K562 (cell line): ENCODE measurements around the gene CUEDC2. TPM values are rescaled to one million over a fixed set of nuclear protein-coding genes. Genes with fewer than 3 reads are reported as not detected.

Experiments used
- CBFA2T2 ChIP-seq: fragments of 450-650 bp; conservative IDR thresholded peaks from 2 replicates; pipeline ENCODE4 v1.6.1; 2017; ENCODE audit warnings: mild to moderate bottlenecking
- CBFB ChIP-seq: sonication (generic); formaldehyde crosslinking; IDR thresholded peaks from 2 replicates; pipeline ENCODE4 v1.4.0; 2020; ENCODE audit warnings: mild to moderate bottlenecking, missing genetic modification reagents
- CREBBP ChIP-seq: IDR thresholded peaks from one replicate; pipeline ENCODE4 v1.6.1; 2012; ENCODE audit warnings: low read depth, mild to moderate bottlenecking, control low read depth, inconsistent platforms, low read length
- DDX20 ChIP-seq: fragments of 450-650 bp; IDR thresholded peaks from 2 replicates; pipeline ENCODE4 v1.6.1; 2016; ENCODE audit warnings: missing genetic modification characterization, low read depth, mild to moderate bottlenecking, missing compliant biosample characterization, moderate library complexity
- DPF2 ChIP-seq: fragments of 450-650 bp; IDR thresholded peaks from 2 replicates; pipeline ENCODE4 v1.6.1; 2016
- EHMT2 ChIP-seq: fragments of 450-650 bp; IDR thresholded peaks from 2 replicates; pipeline ENCODE4 v1.6.1; 2018; ENCODE audit warnings: antibody characterized with exemption
- FOXK1 ChIP-seq: sonication (generic); formaldehyde crosslinking; IDR thresholded peaks from 2 replicates; pipeline ENCODE4 v1.8.0; 2022; ENCODE audit warnings: missing genetic modification reagents, mild to moderate bottlenecking, borderline replicate concordance
- GATAD2B ChIP-seq: fragments of 450-650 bp; IDR thresholded peaks from 2 replicates; pipeline ENCODE4 v1.6.1; 2017; ENCODE audit warnings: mild to moderate bottlenecking, borderline replicate concordance
- MIER1 ChIP-seq: fragments of 450-650 bp; IDR thresholded peaks from 2 replicates; pipeline ENCODE4 v1.6.1; 2016; ENCODE audit warnings: antibody characterized with exemption, mild to moderate bottlenecking, low read depth
- NFATC3 ChIP-seq: fragments of 450-650 bp; IDR thresholded peaks from 2 replicates; pipeline ENCODE4 v1.6.1; 2017; ENCODE audit warnings: mild to moderate bottlenecking
- NUFIP1 ChIP-seq: fragments of 450-650 bp; IDR thresholded peaks from 2 replicates; pipeline ENCODE4 v1.6.1; 2018; ENCODE audit not compliant: partially characterized antibody
- SETDB1 ChIP-seq: IDR thresholded peaks from one replicate; pipeline ENCODE4 v1.6.1; 2012; ENCODE audit warnings: low read length, control low read depth, inconsistent platforms
- SMAD2 ChIP-seq: fragments of 150-350 bp; IDR thresholded peaks from 2 replicates; pipeline ENCODE4 v1.6.1; 2014; ENCODE audit warnings: low read depth, mild to moderate bottlenecking, low read length
- STAT5B ChIP-seq: fragments of 250-450 bp; sonication (Bioruptor Pico); IDR thresholded peaks from 2 replicates; pipeline ENCODE4 v1.8.0; 2021; ENCODE audit warnings: mild to moderate bottlenecking, inconsistent platforms
- TAF7 ChIP-seq: fragments of 450-650 bp; IDR thresholded peaks from 2 replicates; pipeline ENCODE4 v1.6.1; 2016; ENCODE audit warnings: missing genetic modification characterization, missing compliant biosample characterization
- TEAD4 ChIP-seq, 2 experiments: sonication (generic) in 1 of 2; formaldehyde crosslinking in 1 of 2; IDR thresholded peaks; 2 replicates each; pipeline versions ENCODE4 v1.6.1 to v1.8.0; 2012 to 2022; ENCODE audit warnings: borderline replicate concordance in 1 of 2, inconsistent platforms in 1 of 2, low read length in 1 of 2, mild to moderate bottlenecking in 1 of 2, missing genetic modification reagents in 1 of 2
- ZBTB1 ChIP-seq: sonication (generic); formaldehyde crosslinking; IDR thresholded peaks from 2 replicates; pipeline ENCODE4 v1.8.1; 2023; ENCODE audit warnings: missing genetic modification reagents, low read depth, mild to moderate bottlenecking, borderline replicate concordance
- ZNF197 ChIP-seq: fragments of 200-800 bp; sonication (Bioruptor generic); IDR thresholded peaks from 2 replicates; pipeline ENCODE4 v1.6.1; 2016; ENCODE audit warnings: low read depth, missing genetic modification characterization, missing compliant biosample characterization
- ZNF311 ChIP-seq: fragments of 250-450 bp; sonication (Bioruptor Pico); IDR thresholded peaks from 2 replicates; pipeline ENCODE4 v1.4.0; 2020; ENCODE audit warnings: mild to moderate bottlenecking, moderate library complexity
- ZNF644 ChIP-seq: fragments of 200-800 bp; sonication (Bioruptor generic); IDR thresholded peaks from 2 replicates; pipeline ENCODE4 v1.6.1; 2016; ENCODE audit warnings: low read depth, missing genetic modification characterization, missing compliant biosample characterization
- polyA plus RNA-seq, 8 experiments: library from polyadenylated mRNA; depleted of rRNA in 4 of 8; stranded (reverse) in 5 of 8; unstranded in 3 of 8; fragments of >200 nt; fragmentation: Nextera tagmentation in 2 of 8; fragmentation: Illumina TruSeq in 1 of 8; extraction: Ambion mirVana in 2 of 8; extraction: Trizol in 1 of 8; gene quantifications; 2 replicates each; pipeline versions ENCODE4 v1.2.1 to v1.2.3, GENCODE V29; 2011 to 2014; ENCODE audit warnings: inconsistent platforms in 1 of 8, missing spikeins in 1 of 8
- total RNA-seq, 7 experiments: library from RNA; depleted of rRNA in 6 of 7; stranded (reverse); fragments of >200 nt in 6 of 7; fragmentation: Illumina TruSeq in 2 of 7; extraction: Trizol in 2 of 7; gene quantifications; 2 replicates each; pipeline versions ENCODE4 v1.2.1 to v1.2.3, GENCODE V29; 2011 to 2021; ENCODE audit warnings: low replicate concordance in 1 of 7
- TF ChIP-seq, protein P1 (sequence below): fragments of 250-450 bp; sonication (Bioruptor Pico); IDR thresholded peaks from 2 replicates; pipeline ENCODE4 v1.4.0; 2020
- TF ChIP-seq, protein P2 (sequence below), 2 experiments: fragments of 450-650 bp; conservative IDR thresholded peaks; 2 replicates each; pipeline ENCODE4 v1.6.1; 2017; ENCODE audit warnings: mild to moderate bottlenecking in 2 of 2, moderate library complexity in 2 of 2
- TF ChIP-seq, protein P3 (sequence below): sonication (generic); formaldehyde crosslinking; IDR thresholded peaks from 2 replicates; pipeline ENCODE4 v1.8.0; 2022; ENCODE audit warnings: missing genetic modification reagents, mild to moderate bottlenecking, moderate library complexity, borderline replicate concordance
- TF ChIP-seq, protein P4 (sequence below): fragments of 450-650 bp; IDR thresholded peaks from 2 replicates; pipeline ENCODE4 v1.7.1; 2018; ENCODE audit warnings: mild to moderate bottlenecking, low read depth; ENCODE audit not compliant: partially characterized antibody

Gene CUEDC2
- total and polyA plus RNA-seq, 9 of the 15 experiments (the other 6 are each of a cell fraction or from before 2014, with no cell fraction given), result 8.5 to 48.9 (median 27.4) TPM

DNA sequence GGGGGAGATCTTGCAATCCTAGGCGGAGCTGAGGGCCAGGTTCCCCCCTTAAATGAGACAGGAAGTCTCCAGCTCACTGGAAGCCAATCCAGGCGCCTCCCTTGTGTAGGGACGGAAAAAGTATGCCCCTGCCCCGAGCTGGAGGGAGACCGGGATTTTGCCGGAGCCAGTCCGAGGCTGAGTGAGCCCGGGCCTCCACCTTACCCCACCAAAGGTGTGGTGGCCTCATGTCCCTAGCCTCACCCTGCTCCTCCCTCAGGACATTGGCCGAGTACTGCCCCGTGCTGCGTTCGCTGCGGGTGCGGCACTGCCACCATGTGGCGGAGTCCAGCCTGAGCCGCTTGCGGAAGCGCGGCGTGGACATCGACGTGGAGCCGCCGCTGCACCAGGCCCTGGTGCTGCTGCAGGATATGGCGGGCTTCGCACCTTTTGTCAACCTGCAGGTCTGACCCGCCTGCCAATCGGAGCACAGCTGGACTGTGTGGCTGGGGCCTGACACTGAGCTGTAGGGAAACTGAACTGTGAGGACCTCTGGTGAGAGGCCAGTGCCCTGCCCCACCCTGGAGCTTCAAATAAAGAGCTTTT, 9.7 kb downstream of the CUEDC2 start (continued):
- TF ChIP-seq, protein P1, sequence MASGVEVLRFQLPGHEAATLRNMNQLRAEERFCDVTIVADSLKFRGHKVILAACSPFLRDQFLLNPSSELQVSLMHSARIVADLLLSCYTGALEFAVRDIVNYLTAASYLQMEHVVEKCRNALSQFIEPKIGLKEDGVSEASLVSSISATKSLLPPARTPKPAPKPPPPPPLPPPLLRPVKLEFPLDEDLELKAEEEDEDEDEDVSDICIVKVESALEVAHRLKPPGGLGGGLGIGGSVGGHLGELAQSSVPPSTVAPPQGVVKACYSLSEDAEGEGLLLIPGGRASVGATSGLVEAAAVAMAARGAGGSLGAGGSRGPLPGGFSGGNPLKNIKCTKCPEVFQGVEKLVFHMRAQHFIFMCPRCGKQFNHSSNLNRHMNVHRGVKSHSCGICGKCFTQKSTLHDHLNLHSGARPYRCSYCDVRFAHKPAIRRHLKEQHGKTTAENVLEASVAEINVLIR (CRISPR knock-in tag), result no peak
- TF ChIP-seq ZNF644 (tag), result 0 out of 2 replicates have a peak, but pooled peaks have one; percentile 52
- TF ChIP-seq, protein P2, sequence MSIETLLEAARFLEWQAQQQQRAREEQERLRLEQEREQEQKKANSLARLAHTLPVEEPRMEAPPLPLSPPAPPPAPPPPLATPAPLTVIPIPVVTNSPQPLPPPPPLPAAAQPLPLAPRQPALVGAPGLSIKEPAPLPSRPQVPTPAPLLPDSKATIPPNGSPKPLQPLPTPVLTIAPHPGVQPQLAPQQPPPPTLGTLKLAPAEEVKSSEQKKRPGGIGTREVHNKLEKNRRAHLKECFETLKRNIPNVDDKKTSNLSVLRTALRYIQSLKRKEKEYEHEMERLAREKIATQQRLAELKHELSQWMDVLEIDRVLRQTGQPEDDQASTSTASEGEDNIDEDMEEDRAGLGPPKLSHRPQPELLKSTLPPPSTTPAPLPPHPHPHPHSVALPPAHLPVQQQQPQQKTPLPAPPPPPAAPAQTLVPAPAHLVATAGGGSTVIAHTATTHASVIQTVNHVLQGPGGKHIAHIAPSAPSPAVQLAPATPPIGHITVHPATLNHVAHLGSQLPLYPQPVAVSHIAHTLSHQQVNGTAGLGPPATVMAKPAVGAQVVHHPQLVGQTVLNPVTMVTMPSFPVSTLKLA (conservative IDR thresholded peaks at IDR 0.05), result peak; percentile 66 to 70
- TF ChIP-seq CBFB, result no peak; the same call in 1 of the 2 replicates
- no peak for TF ChIP-seq GATAD2B
- TF ChIP-seq CBFA2T2, result no peak
- no peak for TF ChIP-seq NUFIP1
- no peak for TF ChIP-seq EHMT2
- 0 out of 2 replicates have a peak, but pooled peaks have one; percentile 76 for TF ChIP-seq FOXK1 (CRISPR knock-in tag)
- TF ChIP-seq STAT5B (CRISPR knock-in tag), result no peak
- 0 out of 2 replicates have a peak, but pooled peaks have one; percentile 33 for TF ChIP-seq TEAD4 (IDR thresholded peaks at IDR 0.05; ENCODE audit: low read length)
- TF ChIP-seq TEAD4 (CRISPR knock-in tag; IDR thresholded peaks at IDR 0.05; ENCODE audit: borderline replicate concordance), result no peak
- no peak for TF ChIP-seq MIER1
- no peak for TF ChIP-seq DPF2
- TF ChIP-seq DDX20 (tag), result no peak
- TF ChIP-seq SETDB1, result no peak
- no peak for TF ChIP-seq TAF7 (tag)
- TF ChIP-seq, protein P3, sequence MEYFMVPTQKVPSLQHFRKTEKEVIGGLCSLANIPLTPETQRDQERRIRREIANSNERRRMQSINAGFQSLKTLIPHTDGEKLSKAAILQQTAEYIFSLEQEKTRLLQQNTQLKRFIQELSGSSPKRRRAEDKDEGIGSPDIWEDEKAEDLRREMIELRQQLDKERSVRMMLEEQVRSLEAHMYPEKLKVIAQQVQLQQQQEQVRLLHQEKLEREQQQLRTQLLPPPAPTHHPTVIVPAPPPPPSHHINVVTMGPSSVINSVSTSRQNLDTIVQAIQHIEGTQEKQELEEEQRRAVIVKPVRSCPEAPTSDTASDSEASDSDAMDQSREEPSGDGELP, result peak; percentile 66; the same call in 1 of the 2 replicates
- TF ChIP-seq ZNF197 (CRISPR knock-in tag), result no peak
- TF ChIP-seq SMAD2, result no peak
- TF ChIP-seq ZNF311 (CRISPR knock-in tag), result no peak
- TF ChIP-seq ZBTB1 (CRISPR knock-in tag), result no peak
- no peak for TF ChIP-seq CREBBP
- TF ChIP-seq NFATC3, result no peak
- TF ChIP-seq, protein P4, sequence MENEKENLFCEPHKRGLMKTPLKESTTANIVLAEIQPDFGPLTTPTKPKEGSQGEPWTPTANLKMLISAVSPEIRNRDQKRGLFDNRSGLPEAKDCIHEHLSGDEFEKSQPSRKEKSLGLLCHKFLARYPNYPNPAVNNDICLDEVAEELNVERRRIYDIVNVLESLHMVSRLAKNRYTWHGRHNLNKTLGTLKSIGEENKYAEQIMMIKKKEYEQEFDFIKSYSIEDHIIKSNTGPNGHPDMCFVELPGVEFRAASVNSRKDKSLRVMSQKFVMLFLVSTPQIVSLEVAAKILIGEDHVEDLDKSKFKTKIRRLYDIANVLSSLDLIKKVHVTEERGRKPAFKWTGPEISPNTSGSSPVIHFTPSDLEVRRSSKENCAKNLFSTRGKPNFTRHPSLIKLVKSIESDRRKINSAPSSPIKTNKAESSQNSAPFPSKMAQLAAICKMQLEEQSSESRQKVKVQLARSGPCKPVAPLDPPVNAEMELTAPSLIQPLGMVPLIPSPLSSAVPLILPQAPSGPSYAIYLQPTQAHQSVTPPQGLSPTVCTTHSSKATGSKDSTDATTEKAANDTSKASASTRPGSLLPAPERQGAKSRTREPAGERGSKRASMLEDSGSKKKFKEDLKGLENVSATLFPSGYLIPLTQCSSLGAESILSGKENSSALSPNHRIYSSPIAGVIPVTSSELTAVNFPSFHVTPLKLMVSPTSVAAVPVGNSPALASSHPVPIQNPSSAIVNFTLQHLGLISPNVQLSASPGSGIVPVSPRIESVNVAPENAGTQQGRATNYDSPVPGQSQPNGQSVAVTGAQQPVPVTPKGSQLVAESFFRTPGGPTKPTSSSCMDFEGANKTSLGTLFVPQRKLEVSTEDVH, result no peak
